HTR-8/SVneo (cell line): Measurements from ENCODE around the gene RSPO1.
"Not testable (repeated sequence)": the region's sequence is repeated elsewhere in the genome, so short reads cannot be mapped to it uniquely, and the experiment has no call there.

Experiments
- DNase-seq: peaks from one replicate; pipeline ENCODE4 v3.0.0; 2011; ENCODE audit warnings: low spot score, mixed read lengths; ENCODE audit not compliant: insufficient read length
- FAIRE-seq: peaks from 2 replicates; lab custom pipeline; 2011; peaks lifted over from hg19 to GRCh38; lab: Jason Lieb, UNC

Gene RSPO1

DNA sequence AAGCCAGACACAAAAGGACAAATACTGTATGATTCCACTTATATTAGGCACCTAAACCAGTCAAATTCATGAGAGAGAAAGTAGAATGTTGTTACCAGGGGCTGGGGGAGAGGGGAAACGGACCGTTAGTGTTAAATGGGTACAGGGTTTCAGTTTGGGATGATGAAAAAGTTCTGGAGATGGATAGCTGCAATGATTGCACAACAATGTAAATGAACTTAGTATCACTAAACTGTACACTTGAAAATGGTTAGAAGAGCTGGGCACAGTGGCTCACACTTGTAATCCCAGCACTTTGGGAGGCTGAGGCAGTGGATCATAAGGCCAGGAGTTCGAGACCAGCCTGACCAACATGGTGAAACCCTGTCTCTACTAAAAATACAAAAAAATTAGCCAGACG is 50.1 kb downstream of the RSPO1 start:
- FAIRE-seq, DNase-seq: not testable (repeated sequence)

DNA sequence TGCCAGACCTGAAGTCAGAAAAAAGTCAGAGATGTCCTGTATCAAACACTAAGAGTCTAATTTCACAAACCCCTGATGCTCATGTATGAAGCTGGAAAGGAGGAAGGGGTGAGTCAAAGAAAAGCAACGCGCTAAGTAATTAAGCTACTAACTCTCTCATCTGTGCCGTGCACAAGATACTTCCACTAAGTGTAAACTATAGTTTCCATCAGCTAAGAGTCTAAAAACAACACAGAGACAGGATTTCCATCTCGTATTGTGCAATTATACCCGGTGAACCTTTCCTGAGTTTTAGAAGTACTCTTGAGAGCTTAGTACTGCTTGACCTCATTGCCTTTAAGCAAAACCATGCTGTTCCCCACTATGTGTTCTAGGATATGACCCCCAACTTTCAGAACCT is 59.0 kb downstream of the RSPO1 start:
- FAIRE-seq (no peak), DNase-seq (no peak)

DNA sequence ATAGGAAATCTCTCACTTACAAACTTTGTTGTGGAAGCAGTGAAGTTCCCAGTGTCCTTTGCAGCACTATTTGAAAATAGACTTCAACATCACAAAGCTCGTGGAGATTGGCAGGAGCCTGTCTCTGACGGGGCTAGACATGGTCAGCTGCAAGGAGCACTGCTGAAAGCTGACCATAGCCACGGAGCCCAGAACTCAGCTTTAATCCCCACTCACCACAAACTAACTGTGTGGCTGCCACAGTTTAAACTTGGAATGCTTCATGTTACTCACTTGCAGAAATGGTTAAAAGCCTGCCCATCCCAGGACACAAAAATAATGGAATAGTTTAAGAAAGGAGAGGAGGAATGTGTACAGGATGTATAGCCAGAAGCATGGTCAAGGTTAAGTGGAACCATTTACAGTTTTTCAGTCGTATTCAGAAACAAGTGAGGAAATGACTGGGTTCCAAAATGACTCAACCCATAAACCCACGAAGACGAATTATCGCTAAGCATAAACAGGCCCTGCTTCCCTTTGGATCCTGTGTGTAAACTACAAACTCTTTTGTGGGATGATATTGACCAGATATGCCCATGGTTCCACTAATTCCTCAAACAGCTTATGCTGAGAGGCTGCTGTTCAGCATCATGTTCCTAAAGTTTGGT is 59.7 kb downstream of the RSPO1 start:
- FAIRE-seq: no peak
- DNase-seq: no peak

DNA sequence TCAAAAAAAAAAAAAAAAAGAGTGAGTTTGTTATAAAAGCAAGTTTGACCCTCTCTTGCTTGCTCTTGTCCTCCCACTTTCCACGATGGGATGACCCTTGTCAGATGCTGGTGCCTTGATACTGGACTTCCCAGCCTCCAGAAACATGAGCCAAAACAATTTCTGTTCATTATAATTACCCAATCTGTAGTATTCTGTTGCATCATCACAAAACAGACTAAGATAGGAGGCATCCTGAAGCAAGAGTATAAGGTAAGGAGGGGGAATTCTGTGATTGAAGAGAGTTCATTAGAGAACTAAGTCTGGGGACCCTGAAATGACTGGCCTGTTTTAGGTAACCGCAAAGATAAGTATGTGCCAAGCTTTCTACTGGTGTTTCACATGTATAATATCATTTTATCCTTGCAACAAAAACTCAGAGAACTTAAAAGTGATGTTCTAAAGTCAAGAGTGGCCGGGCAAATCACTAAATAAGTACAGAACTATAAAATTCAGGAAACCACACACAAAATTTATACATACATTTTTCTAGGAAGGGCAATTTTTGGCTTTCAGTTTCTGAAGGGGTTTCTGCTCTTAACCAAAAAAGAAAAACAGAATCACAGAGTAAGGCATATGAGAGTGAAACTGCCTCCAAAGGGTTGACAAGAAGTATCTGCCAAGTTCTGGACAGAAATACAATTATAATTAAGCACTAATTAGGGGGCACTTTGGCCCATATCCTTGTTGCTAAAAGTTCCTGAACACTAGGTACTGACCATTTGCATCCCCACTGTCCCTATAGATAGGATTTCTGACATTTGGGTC is 64.0 kb downstream of the RSPO1 start:
- FAIRE-seq: no peak

DNA sequence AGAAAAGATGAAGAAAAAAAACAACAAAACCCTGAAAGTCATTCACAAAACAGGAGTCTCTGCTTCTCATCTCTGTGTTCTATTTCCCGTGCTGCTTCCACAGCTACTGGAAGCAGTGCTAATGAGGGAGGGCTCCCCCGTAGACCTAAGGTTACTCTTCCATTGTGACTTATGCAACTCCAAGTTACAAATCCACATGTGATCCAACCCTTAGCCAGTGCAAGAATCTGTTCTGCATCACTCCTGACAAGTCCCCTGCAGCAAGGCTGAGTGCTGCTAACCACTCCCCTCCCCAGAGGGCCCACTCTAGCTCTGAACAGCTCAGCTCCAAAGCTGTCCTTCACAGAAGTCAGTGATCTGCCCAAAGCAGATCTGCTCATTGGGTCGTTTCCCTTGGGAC is 67.7 kb downstream of the RSPO1 start:
- no peak for FAIRE-seq
- no peak for DNase-seq

More for the DNA sequence above, 64.0 kb downstream of the RSPO1 start:
- no peak for DNase-seq

DNA sequence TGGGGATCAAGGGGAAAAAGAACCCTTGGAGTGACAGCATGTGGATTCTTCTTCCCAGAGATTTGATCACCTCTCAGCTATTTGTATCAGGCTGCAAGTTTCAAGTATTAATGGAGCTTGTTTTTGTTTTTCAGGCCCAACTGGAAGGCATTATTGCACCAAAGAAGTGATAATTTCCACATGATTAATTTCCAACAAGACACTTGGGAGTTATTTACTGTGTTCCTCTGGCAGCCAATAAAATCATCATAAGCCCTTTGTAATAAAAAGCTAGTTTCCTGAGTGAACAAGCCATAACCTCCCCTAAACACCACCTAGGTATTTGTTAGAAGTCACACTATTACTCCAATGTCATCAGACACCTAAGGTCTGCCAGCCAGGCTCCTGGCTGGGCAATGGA is 69.8 kb downstream of the RSPO1 start:
- DNase-seq: no peak
- FAIRE-seq: no peak

DNA sequence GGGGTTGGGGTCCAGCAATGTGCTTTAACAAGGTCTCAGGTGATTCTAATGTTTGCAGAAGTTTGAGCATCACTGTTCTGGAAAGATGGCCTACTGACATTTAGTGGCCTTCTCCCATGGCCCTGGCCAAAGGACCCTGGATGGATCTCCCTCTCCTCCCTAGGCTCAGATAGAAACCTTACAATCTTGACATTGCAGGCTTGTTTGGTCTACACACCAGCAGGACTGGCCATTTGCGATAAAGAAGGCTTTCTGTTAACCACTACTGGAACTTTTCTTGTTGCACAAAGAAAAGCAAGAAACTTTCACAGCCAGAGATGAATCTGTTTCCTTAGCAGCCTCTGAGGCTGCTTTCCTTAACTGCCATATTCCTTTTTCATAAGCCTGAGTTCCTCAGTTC is 71.7 kb downstream of the RSPO1 start:
- no peak for FAIRE-seq
- DNase-seq: no peak
